HG02973 (cell line): ENCODE data around the gene GSG1.

Experiments used
- ATAC-seq: cut with Tn5 transposase; IDR thresholded peaks from one replicate; pipeline ENCODE4 v1.9.1; 2021; ENCODE audit warnings: moderate library complexity; ENCODE audit not compliant: unreplicated experiment

The GSG1 gene

DNA sequence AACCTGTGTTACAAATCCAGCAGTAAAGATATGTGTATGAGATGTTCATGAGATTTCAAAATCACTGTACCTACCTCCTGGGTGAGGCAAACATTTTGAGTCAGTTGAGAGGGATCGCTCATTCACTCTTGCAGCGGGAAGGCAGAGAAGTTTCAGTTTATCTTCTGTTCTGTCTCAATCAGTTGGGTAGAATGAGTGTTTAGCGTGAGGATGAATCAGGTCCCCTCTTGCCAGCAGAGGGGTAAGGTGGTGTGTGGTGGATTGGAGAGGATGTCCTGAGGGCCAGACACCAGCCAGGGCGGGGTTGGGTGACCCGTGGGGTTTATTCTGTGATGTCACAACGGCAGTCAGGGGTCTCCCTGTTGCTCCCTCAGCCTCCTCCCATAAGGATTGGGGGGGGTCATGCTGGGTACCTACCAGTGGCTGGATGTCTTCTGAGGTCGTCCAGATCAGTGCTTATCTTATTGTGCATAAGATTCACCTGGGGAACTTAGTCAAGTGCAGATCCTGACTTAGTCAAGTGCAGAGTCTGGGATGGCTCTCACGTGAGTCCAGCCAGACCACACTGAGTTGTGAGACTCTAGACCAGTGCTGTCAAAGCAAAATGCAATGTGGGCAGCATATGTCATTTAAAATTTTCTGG lies at the start of gene GSG1:
Gene GSG1 (minus strand): TSS at position 277 of the 643 bp plus-strand sequence. CDS start 155 bp downstream, at position 122.
- no peak for ATAC-seq

DNA sequence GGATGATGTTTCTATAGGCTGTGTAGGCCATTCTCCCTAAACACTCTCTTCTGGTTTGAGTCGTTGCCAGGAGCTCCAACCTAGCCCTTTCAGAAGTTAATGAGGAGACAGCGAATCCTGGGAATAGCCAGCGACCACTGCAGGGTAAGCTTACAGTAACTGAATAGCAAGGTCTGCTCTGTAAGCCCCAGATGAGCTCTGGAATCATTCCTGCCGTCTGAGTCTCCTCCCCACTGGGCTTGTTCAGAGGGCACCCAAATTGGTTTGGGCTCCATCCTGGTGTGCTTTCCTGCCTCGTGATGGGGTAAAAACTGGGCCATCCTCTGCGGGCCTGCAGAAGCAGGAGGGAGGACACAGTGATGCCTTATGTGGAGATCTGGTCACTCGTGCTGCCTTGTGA lies 49.7 kb upstream of the GSG1 start:
- ATAC-seq, result no peak

- ATAC-seq, result no peak
Measured at GRCh38 chr12:13152756-13153155, 49.3 kb upstream of the GSG1 start.

- ATAC-seq, result no peak
Measured at GRCh38 chr12:13152281-13152680, 48.8 kb upstream of the GSG1 start.

GRCh38 chr12:13149411-13149810 lies 45.9 kb upstream of the GSG1 start:
- no peak for ATAC-seq

GRCh38 chr12:13148485-13148847 lies 45.0 kb upstream of the GSG1 start:
- no peak for ATAC-seq

- no peak for ATAC-seq
Measured at GRCh38 chr12:13147688-13148484, 44.4 kb upstream of the GSG1 start.

GRCh38 chr12:13146336-13146938 lies 43.0 kb upstream of the GSG1 start:
- no peak for ATAC-seq

DNA sequence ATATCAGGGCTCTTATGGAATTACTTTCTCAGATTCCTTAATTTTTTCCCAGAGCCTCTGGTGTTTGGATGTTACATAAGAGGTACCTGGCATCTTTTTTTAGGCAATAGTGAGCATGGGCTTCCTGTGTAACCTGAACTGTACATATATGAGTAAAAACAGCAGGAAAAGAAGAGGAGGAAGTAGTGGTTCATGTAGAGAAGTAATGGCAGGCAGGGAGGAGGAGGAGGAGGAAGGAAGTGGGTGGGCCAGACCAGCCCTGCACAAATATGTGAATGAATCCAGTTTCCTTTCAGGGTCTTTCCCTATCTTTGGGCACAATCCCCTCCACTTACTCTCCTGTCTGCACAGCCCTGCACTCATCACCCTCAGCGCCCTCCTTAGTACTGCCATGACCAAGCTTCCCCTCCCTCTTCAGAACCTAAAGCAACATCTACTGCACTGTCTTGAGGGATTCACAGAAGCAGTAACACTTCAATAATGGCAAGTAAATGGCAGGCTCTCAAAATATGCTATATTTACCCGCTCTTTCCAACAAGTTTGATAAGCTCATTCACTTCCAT lies 40.9 kb upstream of the GSG1 start:
- ATAC-seq, result no peak

DNA sequence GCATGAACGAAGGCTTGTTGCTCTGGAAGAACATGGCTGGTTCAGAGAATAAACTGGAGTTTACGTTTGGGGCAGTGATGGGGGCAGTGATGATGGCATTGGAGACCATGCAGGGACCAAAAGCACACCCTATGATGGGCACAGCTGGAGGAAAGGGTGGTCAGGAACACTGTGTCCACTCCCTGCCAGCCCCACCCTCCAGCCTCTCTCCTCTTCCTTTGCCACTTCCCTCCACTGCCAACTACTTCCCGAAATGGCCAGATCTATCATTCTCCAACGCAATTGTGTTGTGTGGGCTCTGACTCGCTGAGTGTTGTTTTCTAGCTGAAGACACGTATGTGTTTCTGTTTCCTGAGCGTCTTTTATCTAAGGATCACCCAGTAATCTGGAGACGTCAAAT lies 39.3 kb upstream of the GSG1 start:
- ATAC-seq, result no peak

GRCh38 chr12:13141686-13142085 lies 38.2 kb upstream of the GSG1 start:
- ATAC-seq, result no peak

DNA sequence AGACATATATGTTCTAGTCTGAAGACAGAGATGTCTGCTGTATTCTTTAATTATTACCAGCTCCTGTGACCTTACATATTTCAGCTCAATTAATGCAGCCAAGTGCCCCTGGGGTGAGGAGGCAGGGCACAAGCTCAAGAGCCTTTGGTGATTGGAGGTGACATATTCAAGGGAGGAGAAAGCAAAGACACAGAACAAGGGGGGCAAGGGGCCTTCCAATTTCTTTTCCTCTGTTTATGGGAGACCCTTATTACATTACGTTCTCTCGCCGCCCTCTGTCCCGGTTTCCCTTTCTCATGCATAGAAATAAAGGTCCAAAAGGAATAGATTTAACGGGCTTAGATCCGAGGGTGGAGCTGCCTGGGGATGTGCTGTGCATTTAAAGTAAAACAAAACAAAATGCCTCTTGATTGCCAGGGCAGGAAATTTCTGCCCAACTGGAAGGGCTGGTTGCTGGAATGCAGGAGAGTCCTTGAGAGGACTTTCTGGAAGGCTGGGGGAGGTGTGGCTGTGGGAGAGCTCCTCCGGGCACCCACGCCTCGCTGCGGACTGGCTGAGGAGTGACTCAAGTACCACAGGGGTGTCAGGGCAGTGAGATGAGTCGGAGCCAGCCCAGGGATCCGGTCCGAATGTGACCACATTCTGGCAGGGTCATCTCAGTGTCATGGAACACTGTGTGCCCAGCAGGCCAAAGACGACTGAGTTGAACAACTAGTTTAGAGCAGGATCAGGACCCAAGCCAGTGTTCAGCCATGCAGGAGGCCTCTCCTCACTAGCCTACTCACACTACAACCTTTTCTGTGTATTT lies 32.1 kb upstream of the GSG1 start:
- ATAC-seq, result no peak

- ATAC-seq, result no peak
Measured at GRCh38 chr12:13133886-13134285, 30.4 kb upstream of the GSG1 start.

DNA sequence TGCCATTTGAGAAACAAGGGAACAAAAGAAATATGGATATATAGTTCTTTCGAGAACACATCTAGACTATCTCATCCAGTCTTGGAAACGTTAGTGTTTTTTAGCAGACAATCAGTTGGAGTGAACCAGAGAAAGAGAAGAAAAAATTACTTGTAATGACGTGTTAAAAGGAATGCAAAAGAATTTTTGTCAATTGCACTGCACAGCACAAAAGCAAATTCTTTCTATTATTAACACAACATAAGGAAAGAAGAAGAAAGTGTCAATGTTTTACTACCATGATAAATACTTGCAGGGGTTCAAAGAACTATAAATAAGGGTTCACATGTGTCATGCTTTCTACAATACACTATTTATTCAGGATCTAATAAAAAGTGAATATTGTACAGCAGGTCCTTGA lies 27.5 kb upstream of the GSG1 start:
- no peak for ATAC-seq

DNA sequence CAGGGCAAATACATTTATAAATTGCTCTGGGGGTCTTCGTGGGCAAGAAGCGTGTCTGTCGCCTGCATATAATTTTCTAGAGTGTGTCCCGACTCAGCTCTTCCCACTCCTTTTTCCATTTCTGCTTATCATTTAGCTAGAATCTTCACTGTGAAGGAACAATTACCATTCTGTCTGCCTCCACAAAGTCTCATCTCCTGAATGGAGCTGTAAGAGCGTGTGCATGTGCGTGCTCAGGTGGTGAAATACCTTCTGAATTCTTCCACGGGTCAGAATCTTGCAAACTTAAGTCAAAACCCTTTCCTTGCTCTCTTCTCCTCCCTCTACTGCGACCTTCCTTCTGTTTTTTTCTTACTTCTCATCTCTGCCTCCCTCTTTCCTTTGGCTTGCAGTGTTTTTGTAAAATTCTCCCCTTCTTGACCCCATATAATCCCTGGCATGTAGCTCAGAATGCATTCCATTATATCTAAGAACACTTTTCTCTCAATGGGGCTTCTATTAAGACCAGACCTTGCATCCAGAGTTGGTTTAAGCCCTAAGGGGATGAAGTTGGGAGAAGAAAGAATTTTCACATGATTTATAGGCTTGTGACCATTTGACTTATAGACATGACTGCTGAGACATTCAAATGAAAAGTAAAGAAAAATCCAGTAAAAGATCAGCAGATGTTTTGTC lies 25.0 kb upstream of the GSG1 start:
- ATAC-seq, result no peak

GRCh38 chr12:13127444-13127843 lies 24.0 kb upstream of the GSG1 start:
- ATAC-seq, result no peak

GRCh38 chr12:13126494-13126893 lies 23.0 kb upstream of the GSG1 start:
- ATAC-seq, result no peak

DNA sequence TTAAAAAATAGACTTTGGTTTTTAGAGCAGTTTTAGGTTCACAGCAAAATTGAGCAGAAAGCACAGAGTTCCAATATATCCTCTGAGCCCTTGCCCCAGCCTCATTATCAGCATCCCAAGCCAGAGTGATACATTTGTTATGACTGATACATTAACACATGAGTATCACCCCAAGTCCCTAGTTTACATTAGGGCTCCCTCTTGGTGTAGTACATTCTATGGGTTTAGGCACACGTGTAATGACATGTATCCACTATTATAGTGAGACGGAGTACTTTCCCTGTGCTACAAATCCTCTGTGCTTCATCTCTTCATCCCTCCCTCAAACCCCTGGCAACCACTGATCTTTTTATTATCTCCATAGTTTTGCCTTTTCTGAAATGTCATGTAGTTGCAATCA lies 22.5 kb upstream of the GSG1 start:
- ATAC-seq, result no peak

DNA sequence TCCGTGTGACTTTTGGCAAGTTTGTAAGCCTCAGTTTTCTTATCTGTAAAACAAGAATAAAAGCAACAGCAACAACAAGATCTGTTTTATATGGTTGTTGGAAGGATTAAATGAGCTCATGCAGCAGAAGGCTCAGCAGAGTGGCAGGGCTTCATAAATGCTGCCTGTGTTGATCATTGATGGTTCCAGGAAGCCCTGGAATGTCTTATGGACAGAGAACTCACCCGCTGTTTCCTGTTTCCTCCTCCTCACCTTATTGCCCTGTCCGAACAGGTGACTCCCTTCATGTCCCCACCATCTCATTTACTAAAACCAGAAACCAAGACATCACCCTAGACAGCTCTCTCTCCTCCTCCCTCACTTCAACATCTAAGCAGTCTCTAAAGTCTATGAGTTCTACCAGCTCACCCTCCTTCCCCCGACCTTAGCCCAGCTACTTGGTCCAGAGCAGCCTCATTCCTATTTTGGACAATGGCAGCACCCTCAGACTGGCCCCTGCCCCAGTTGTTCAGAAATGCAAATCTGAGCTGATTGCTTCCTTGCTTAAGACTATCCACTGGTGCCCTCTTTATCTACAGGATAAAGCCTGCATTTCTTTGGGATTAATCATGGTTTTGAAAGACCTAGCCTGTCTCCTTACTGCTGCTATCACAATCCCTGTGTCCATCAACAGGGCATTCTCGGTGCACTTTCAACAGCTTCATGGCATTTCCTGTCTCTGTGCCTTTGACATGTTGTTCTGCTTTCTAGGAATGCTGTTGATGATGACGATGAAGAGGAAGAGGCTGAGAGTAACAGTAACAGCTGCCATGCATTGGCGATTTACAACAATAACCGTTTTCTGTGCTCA lies 21.4 kb upstream of the GSG1 start:
- ATAC-seq, result no peak

DNA sequence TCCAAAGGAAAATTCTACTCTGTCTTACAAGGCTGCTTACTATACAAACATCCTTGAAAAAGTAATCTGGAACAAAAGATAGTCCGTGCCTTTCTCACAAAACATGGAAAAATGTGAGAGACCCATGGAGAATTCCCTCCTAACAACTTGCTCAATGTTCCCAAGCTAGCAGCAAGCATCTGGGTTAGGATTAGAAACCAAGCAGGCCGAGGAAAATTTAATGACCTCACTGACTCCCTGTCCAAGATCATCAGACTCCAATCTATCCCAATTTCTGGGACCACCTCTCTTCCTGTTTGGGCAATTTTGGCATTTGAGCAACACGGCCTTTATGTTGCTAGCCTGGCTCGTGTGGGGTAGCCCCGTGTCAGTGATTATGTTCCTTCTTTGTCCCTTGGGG lies 18.1 kb upstream of the GSG1 start:
- ATAC-seq, result no peak
